ENCODE results near the gene KNTC1. TPM values are rescaled to one million over a fixed set of nuclear protein-coding genes. Genes with fewer than 3 reads are reported as not detected.
"Not testable (repeated sequence)": the region's sequence is repeated elsewhere in the genome, so short reads cannot be mapped to it uniquely, and the experiment has no call there.

KNTC1 gene
- polyA plus RNA-seq, 12 donors, result 11.9 to 58.7 (median 22.7) TPM; not detected in 1

DNA sequence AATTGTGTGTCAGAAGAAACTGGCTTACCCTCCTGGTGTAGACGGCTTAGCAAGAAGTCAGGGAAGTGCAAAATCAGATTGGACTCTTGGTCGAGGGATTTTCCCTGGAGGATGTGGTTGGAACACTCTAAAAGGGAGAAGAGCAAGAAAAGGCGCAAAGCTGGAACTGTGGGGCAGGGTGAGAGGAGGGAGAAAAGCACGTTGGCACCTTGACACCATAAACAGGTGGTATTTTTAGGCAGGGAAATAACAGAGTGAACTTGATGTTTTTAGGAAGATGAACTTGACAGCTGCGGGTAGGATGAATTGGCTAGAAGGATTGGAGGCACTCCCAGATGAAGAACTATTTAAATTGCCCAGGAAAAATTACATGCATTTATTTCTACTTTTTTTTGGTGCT lies 108.4 kb downstream of the KNTC1 start:
- no peak for DNase-seq

DNA sequence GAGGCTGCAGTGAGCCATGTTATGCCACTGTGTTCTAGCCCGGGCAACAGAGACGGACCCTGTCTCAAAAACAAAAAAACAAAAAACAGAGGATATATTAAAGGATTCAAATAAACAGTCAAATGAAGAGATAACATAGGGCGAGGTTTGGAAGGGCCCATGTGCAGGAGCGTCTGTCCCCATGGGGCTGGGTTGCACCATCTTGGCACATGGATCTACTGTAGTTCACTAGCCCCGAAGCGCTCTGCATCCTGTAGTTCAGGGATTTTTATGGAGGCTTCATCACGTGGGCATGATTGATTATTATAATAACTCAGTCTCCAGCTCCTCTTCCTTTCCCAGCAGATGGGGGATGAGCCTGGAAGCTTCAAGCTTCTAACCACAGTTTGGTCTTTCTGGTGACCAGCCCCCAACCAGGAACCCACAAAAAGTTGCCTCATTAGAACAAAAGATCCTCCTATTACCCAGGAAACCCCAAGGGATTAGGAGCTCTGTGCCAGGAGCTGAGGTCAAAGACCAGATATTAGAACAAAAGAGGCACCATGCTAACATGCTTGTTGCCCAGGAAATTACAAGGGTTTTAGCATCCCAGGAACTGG lies 116.3 kb downstream of the KNTC1 start:
- no peak for DNase-seq

DNA sequence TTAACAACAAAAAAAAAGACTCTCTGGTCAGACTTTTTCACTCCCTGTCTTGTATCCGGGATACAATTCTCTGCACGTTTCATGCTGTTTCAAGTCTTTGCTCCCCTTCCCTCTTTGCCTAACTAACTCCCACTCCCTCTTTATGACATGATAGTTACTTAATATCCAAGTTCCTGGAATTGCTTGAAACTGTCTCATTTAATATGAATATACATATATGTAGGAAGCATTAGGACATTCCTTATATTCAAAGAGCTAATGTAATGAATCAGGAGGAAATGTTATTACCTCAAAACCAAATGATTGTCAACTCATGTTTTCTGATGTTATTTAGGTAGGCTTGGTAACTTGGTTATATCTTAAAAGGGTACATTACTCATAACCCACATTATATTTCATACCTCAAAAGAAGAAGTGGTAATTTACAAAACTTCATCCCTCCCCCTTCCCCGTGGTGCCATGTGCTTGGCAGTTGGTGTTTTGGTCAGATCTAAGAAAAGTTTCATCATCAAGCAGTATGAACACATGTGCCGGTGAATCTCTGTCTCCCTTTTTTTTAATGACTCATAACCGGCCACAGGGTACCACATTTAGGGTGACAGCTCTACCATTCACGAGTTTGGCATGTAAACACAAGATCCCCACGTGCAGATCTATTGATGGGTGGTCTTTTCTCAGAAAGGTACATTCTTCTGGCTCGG lies 119.6 kb downstream of the KNTC1 start:
- DNase-seq, result no peak

DNA sequence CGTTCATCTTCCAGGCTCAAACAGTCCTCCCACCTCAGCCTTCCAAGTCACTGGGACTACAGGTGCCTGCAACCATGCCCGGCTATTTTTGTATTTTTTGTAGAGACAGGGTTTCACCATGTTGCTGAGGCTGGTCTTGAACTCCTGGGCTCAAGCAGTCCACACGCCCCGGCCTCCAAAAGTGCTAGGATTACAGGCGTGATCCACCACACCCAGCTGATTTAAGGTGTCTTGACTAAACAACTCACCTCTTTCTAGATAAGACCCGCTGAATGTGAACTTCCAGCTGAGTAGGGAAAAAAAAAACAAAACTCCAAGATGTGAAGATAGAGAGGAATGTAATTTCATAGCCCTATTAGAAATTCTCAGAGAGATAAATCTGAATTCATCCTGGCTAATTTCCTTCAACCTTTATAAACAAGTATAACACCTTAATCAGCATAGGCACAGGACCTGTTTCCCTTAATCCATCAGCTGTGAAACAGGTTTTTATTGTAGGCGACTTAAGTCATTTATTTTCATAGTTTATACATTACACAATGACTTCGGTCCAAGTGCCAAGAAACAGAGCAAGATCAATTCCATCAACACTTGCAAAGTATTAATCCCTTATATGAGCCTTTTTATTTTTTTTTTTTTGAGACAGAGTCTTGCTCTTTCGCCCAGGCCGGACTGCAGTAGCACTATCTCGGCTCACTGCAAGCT lies 124.6 kb downstream of the KNTC1 start:
- no peak for DNase-seq

DNA sequence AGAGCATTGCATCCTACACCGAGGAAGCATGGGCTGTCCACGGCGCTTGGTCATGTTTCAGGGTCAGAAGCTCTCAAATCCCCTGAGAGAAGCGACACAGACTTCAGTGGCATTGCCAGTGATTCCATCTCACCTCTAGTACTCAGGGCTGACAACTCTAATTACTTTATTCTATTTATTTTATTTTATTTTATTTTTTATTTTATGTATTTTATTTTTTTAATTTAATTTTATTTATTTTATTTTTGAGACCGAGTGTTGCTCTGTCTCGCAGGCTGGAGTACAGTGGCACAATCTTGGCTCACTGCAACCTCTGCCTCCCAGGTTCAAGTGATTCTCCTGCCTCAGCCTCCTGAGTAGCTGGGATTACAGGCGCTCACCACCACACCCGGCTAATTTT lies 126.2 kb downstream of the KNTC1 start:
- DNase-seq, result not testable (repeated sequence)

DNA sequence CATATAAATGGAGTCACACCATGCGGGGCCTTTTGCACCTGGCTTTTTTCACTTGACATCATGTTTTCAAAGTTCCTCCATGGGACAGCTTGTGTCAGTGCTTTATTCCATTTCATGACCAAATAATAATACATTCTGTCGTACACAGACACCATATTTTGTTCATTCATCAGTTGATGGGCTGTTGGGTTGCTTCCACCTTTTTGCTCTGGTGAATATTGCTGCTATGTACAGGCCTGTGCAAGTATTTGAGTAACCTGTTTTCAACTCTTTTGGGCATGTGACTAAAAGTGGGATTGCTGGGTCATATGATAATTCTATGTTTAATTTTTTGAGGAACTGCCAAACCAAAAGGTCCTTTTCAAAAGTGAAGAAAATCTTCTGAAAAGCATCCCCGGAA lies 129.2 kb downstream of the KNTC1 start:
- no peak for DNase-seq

DNA sequence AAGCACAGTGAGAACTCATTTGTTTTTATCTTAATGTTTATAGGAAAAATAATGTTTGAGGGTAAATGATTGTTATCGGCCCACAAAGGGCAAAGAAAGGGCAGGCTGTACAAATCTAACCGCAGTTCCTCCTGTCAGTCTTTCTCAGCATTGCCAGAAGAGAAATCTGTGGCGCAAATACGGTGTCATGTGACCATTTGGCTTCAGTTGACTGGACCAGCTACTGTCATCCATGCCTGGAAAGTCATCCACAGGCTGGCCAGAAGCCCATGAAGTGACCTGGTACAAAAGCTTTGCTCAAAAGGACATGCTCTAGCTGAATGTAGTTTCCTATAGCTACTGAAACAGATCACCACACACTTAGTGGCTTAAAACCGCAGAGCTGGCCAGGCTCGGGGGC lies 132.5 kb downstream of the KNTC1 start:
- DNase-seq, result no peak

DNA sequence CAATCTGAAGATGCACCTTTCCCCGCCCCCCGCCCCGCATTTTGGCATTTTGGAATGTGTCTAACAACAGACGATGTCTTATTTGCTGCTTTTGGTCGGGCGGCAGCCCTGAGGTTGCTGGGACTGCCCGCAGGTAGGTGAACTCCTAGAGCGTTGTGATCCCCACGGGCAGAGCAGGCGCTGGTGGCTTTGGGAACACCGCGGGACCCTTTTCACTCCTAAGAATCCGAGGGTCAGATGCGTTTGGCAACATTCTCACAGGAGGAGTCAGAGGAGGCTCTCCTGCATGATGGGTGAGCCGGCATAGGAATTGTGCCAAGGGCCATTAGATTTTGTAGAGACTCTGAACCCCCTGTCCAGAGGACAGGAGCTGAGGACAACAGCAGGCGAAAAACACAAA lies 134.2 kb downstream of the KNTC1 start:
- no peak for DNase-seq

DNA sequence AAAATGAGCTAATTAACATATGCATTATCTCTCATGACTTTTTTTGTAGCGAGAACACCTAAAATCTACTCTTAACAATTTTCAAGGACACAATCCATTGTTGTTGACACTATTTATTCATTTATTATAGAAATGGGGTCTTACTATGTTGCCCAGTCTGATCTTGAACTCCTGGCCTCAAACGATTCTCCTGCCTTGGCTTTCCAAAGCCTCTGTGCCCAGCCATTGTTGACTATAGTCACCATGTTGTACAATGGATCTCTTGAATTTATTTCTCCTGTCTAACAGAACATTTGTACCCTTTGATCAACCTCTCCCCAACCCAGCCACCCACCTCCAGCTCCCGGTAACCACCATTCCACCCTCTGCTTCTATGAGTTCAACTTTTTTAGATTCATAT lies 134.9 kb downstream of the KNTC1 start:
- no peak for DNase-seq

DNA sequence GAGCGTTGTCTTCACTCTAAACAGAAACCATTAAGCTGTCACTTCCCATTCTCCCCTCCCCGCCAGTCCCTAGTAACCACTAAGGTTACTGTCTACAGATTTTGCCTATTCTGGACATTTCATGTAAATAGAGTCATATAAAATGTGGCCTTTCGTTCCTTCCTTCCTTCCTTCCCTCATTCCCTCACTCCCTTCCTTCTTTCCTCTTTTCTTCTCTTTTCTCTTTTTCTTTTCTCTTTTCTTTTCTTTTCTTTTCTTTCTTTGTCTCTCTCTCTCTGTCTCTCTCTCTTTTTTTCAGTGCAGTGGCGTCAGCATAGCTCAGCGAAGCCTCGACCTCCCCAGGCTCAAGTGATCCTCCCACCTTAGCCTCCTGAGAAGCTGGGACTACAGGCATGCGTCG lies 138.3 kb downstream of the KNTC1 start:
- no peak for DNase-seq

DNA sequence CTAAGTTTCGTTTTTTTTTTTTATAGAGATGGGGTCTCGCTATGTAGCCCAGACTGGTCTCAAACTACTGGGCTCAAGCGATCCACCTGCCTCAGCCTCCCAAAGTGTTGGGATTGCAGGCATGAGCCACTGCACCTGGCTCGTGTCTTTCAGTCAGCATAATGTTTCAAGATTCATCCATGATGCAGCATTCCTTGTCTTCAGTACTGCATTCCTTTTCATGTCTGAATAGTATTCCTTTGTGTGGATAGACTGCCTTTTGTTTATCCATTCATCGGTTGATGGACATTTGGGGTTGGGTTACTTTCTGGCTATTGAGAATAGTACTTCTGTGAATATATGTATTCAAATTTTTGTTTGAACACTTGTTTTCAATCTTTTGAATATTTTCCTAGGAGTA lies 138.7 kb downstream of the KNTC1 start:
- DNase-seq, result no peak

DNA sequence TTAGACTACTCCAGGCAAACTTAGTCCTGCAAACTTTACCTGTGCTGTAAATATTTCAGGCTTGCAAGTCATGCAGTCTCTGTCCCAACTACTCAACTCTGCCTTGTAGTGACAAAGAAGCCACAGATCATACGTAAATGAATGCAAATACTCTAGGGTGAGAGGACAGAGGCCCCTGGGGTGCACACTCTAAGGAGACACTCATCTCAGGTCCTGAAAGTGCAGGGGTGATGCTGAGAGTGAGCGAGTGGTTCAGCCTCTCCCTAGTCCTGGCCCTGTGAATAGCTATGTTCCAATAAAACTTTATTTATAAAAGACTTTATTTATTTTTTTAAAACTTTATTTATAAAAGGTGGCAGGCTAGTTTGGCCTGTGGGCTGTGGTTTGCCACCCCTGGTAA lies 141.2 kb downstream of the KNTC1 start:
- DNase-seq, result no peak

DNA sequence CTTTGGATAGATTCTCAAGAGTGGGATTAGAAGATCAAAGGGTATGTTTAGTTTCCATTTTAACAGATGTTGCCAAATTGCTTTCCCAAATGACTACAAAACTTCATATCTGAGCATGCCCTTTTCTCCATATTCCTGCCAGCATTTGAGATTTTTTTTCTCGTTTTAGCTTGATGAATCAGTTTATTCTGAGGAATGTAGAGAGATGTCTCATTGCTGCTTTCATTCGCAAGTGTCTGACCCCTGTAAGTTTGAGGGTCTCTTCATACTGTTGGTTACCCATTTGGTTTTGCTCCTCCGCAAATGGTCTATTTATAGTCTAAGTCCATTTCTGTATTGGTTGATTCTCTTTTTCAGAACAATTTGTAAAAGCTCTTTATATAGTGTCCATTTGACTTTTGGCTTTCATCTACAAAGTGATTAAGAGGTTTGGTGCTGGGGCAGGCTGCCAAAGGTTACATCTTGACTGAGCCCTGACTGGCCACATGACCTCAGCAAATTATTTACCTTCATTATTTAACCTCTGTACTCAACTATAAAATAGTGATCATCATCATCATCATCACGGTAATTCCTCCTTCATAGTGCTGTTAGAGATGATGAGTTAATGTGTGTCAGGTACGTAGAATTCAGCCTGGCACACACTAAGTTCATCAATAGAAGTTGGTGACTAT lies 142.5 kb downstream of the KNTC1 start:
- DNase-seq, result no peak

DNA sequence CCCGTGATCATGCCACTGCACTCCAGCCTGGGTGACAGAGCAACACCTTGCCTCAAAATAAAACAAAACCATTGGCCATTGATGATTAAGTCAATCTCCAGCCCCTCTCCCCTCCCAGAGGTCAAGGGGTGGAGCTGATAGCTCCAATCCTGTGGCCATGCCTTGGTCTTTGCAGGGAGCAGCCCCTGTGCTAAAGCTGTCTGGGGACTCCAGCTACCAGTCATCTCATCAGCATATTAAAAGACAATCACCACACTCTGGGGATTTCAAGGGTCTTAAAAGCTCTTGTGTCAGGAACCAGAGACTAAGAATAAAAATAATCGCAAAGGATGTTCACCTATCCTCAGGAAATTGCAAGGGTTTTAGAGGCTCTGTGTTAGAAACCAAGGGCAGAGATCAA lies 145.5 kb downstream of the KNTC1 start:
- no peak for DNase-seq

Other genes starting within 250 kb of the KNTC1 start
- gene CLIP1, start 104.6 kb upstream of the KNTC1 start, polyA plus RNA-seq (ENCODE audit: insufficient read length in 12 of 12), result 10 to 100 TPM in 11 of 12 donors, not detected in 1; 17.6 to 51.9 (median 24.4) TPM
- 10 to 100 TPM in 11 of 12 donors, not detected in 1; 20.8 to 39.3 (median 28.8) TPM for gene ZCCHC8, start 26.3 kb upstream of the KNTC1 start, polyA plus RNA-seq (ENCODE audit: insufficient read length in 12 of 12)
- 100 to 1,000 TPM in 10 of 12 donors, 10 to 100 TPM in 1, not detected in 1; 87.0 to 216 (median 122) TPM for gene RSRC2, start 313 bp upstream of the KNTC1 start, polyA plus RNA-seq (ENCODE audit: insufficient read length in 12 of 12)
- 1 to 10 TPM in 3 of 12 donors, under 1 TPM in 6, not detected in 3; 0.08 to 6.9 (median 0.18) TPM for gene HCAR2, start 176.1 kb downstream of the KNTC1 start, polyA plus RNA-seq (ENCODE audit: insufficient read length in 12 of 12)
- gene HCAR3, start 189.6 kb downstream of the KNTC1 start, polyA plus RNA-seq (ENCODE audit: insufficient read length in 12 of 12), result 1 to 10 TPM in 1 of 12 donors, under 1 TPM in 4, not detected in 7; 0.13 to 4.2 (median 0.59) TPM
- gene HCAR1, start 203.6 kb downstream of the KNTC1 start, polyA plus RNA-seq (ENCODE audit: insufficient read length in 12 of 12), result under 1 TPM in 10 of 12 donors, not detected in 2; 0.04 to 0.82 (median 0.15) TPM
- gene DENR, start 225.6 kb downstream of the KNTC1 start, polyA plus RNA-seq (ENCODE audit: insufficient read length in 12 of 12), result 10 to 100 TPM in 11 of 12 donors, not detected in 1; 54.0 to 78.8 (median 70.0) TPM
- 1 to 10 TPM in 4 of 12 donors, under 1 TPM in 6, not detected in 2; 0.53 to 1.3 (median 0.80) TPM for gene CCDC62, start 247.3 kb downstream of the KNTC1 start, polyA plus RNA-seq (ENCODE audit: insufficient read length in 12 of 12)

Measured in muscle of arm (tissue), 12 donors.